GM12872 (cell line): ENCODE measurements around the gene F13B.

ENCODE experiments used
- CTCF ChIP-seq: IDR thresholded peaks from 3 replicates; pipeline ENCODE4 v1.5.1; 2011; ENCODE audit warnings: low read depth, mild to moderate bottlenecking, low read length, moderate library complexity; ENCODE audit not compliant: insufficient read depth

F13B gene

GRCh38 chr1:196997423-196997822 lies 69.6 kb downstream of the F13B start:
- no peak for TF ChIP-seq CTCF

- TF ChIP-seq CTCF = no peak
Measured at GRCh38 chr1:196993916-196994315, 73.1 kb downstream of the F13B start.
